SJSA1 (cell line): Measurements from ENCODE around the gene SH3GL1. TPM values are rescaled to one million over a fixed set of nuclear protein-coding genes. Genes with fewer than 3 reads are reported as not detected.

Experiments
- DNase-seq, 2 experiments: peaks; one replicate each; pipeline ENCODE4 v3.0.0-alpha.2; 2015 to 2020; ENCODE audit warnings: low spot score in 2 of 2, low read depth in 1 of 2
- H3K27ac ChIP-seq: fragments of 250-450 bp; sonication (Bioruptor Pico); 2 replicates; pipeline ENCODE4 v1.5.1; 2020; ENCODE audit warnings: mild to moderate bottlenecking, moderate library complexity
- H3K27me3 ChIP-seq: fragments of 250-450 bp; sonication (Bioruptor Pico); replicated peaks from 2 replicates; pipeline ENCODE4 v1.5.1; 2020; ENCODE audit warnings: mild to moderate bottlenecking, moderate library complexity
- H3K36me3 ChIP-seq: fragments of 250-450 bp; sonication (Bioruptor Pico); 2 replicates; pipeline ENCODE4 v1.5.1; 2020; ENCODE audit warnings: mild to moderate bottlenecking
- H3K4me1 ChIP-seq: fragments of 250-450 bp; sonication (Bioruptor Pico); replicated peaks from 2 replicates; pipeline ENCODE4 v1.6.1; 2021; ENCODE audit warnings: mild to moderate bottlenecking
- H3K4me3 ChIP-seq: fragments of 250-450 bp; sonication (Bioruptor Pico); 2 replicates; pipeline ENCODE4 v1.5.1; 2020; ENCODE audit warnings: mild to moderate bottlenecking
- H3K9me3 ChIP-seq: fragments of 250-450 bp; sonication (Bioruptor Pico); replicated peaks from 2 replicates; pipeline ENCODE4 v1.5.1; 2020; ENCODE audit warnings: mild to moderate bottlenecking
- total RNA-seq: library from RNA; depleted of rRNA; stranded (reverse); fragments of >200 nt; shearing (Covaris generic); gene quantifications from 2 replicates; pipeline ENCODE4 v1.2.3, GENCODE V29; 2014; rRNA removed

SH3GL1 gene
- total RNA-seq = 60.5 and 79.7 TPM in 2 replicates

GRCh38 chr19:4400135-4400936 lies at the start of gene SH3GL1:
Gene SH3GL1, minus strand, starts transcription at chr19:4400547. Its CDS starts 179 bp downstream, at chr19:4400368.
- H3K4me1 ChIP-seq = peaks cover 23% of the 10 kb centered on the region

GRCh38 chr19:4449639-4450028 lies 49.3 kb upstream of the SH3GL1 start:
- Histone ChIP-seq H3K36me3 (peaks cover 90% of the 10 kb centered on the region), H3K27me3 (no peaks in the 10 kb centered on the region), H3K4me1 (no peaks in the 10 kb centered on the region), H3K4me3 (no peak overlapping the region), H3K27ac (no peak overlapping the region), H3K9me3 (no peaks in the 10 kb centered on the region)
- DNase-seq = no peak

More at GRCh38 chr19:4400135-4400936, at the start of gene SH3GL1:
- H3K27me3 ChIP-seq = no peaks in the 10 kb centered on the region
- peak; percentile 82 to 88 for DNase-seq
- peak within 1 kb of the TSS; percentile 99 for H3K4me3 ChIP-seq
- peaks cover 66% of the 10 kb centered on the region for H3K36me3 ChIP-seq
- no peaks in the 10 kb centered on the region for H3K9me3 ChIP-seq
- peak within 1 kb of the TSS; percentile 92 for H3K27ac ChIP-seq

- Histone ChIP-seq H3K27ac (no peak overlapping the region), H3K4me1 (no peaks in the 10 kb centered on the region), H3K27me3 (no peaks in the 10 kb centered on the region), H3K9me3 (no peaks in the 10 kb centered on the region), H3K4me3 (no peak overlapping the region), H3K36me3 (peaks cover 90% of the 10 kb centered on the region)
- no peak for DNase-seq
Observed at GRCh38 chr19:4449022-4449638, 48.8 kb upstream of the SH3GL1 start.

- no peak overlapping the region for H3K27ac ChIP-seq
- H3K36me3 ChIP-seq = peaks cover 92% of the 10 kb centered on the region
- H3K27me3 ChIP-seq = no peaks in the 10 kb centered on the region
- no peaks in the 10 kb centered on the region for H3K9me3 ChIP-seq
- no peak overlapping the region for H3K4me3 ChIP-seq
- no peaks in the 10 kb centered on the region for H3K4me1 ChIP-seq
- DNase-seq = no peak
Observed at GRCh38 chr19:4448147-4448985, 48.0 kb upstream of the SH3GL1 start.

- H3K9me3 ChIP-seq = no peaks in the 10 kb centered on the region
- no peak for DNase-seq
- no peaks in the 10 kb centered on the region for H3K27me3 ChIP-seq
- H3K4me3 ChIP-seq = no peak overlapping the region
- peaks cover 90% of the 10 kb centered on the region for H3K36me3 ChIP-seq
- H3K4me1 ChIP-seq = no peaks in the 10 kb centered on the region
- H3K27ac ChIP-seq = no peak overlapping the region
Observed at GRCh38 chr19:4447327-4448146, 47.2 kb upstream of the SH3GL1 start.

GRCh38 chr19:4446704-4447200 lies 46.4 kb upstream of the SH3GL1 start:
- Histone ChIP-seq H3K27me3 (no peaks in the 10 kb centered on the region), H3K9me3 (no peaks in the 10 kb centered on the region), H3K36me3 (peaks cover 90% of the 10 kb centered on the region), H3K4me3 (no peak overlapping the region), H3K27ac (no peak overlapping the region), H3K4me1 (no peaks in the 10 kb centered on the region)
- DNase-seq = no peak

GRCh38 chr19:4445963-4446703 lies 45.8 kb upstream of the SH3GL1 start:
- Histone ChIP-seq H3K36me3 (peaks cover 88% of the 10 kb centered on the region), H3K4me1 (no peaks in the 10 kb centered on the region), H3K9me3 (no peaks in the 10 kb centered on the region), H3K4me3 (no peak overlapping the region), H3K27me3 (no peaks in the 10 kb centered on the region), H3K27ac (no peak overlapping the region)
- DNase-seq = no peak

- DNase-seq = peak in 1 of 2 experiments; percentile 48
- Histone ChIP-seq H3K4me1 (no peaks in the 10 kb centered on the region), H3K36me3 (peaks cover 94% of the 10 kb centered on the region), H3K27ac (no peak overlapping the region), H3K27me3 (no peaks in the 10 kb centered on the region), H3K4me3 (no peak overlapping the region), H3K9me3 (no peaks in the 10 kb centered on the region)
Observed at GRCh38 chr19:4444765-4445741, 44.7 kb upstream of the SH3GL1 start.

GRCh38 chr19:4443966-4444764 lies 43.8 kb upstream of the SH3GL1 start:
- Histone ChIP-seq H3K9me3 (no peaks in the 10 kb centered on the region), H3K36me3 (peaks cover 95% of the 10 kb centered on the region), H3K4me1 (no peaks in the 10 kb centered on the region), H3K27ac (no peak overlapping the region), H3K4me3 (no peak overlapping the region), H3K27me3 (no peaks in the 10 kb centered on the region)
- peak in 1 of 2 experiments; percentile 43 for DNase-seq

GRCh38 chr19:4443188-4443587 lies 42.8 kb upstream of the SH3GL1 start:
- H3K36me3 ChIP-seq = peaks cover 92% of the 10 kb centered on the region
- H3K4me1 ChIP-seq = no peaks in the 10 kb centered on the region
- no peak overlapping the region for H3K4me3 ChIP-seq
- no peak for DNase-seq
- no peaks in the 10 kb centered on the region for H3K9me3 ChIP-seq
- H3K27ac ChIP-seq = no peak overlapping the region
- no peaks in the 10 kb centered on the region for H3K27me3 ChIP-seq

GRCh38 chr19:4442819-4443146 lies 42.4 kb upstream of the SH3GL1 start:
- peaks cover 92% of the 10 kb centered on the region for H3K36me3 ChIP-seq
- H3K9me3 ChIP-seq = no peaks in the 10 kb centered on the region
- no peaks in the 10 kb centered on the region for H3K4me1 ChIP-seq
- no peaks in the 10 kb centered on the region for H3K27me3 ChIP-seq
- DNase-seq = no peak
- no peak overlapping the region for H3K4me3 ChIP-seq
- no peak overlapping the region for H3K27ac ChIP-seq
